ELF-1 (cell line): ENCODE results near the gene BNC2.
A peak's percentile ranks its signal among the peaks of the same experiment; 100 is the strongest.

ENCODE experiments used
- DNase-seq: peaks from one replicate; pipeline ENCODE4 v3.0.0-alpha.2; 2016; ENCODE audit warnings: low read depth, low spot score

Gene BNC2

GRCh38 chr9:16817514-16817913, 53.0 kb downstream of the BNC2 start:
- DNase-seq: no peak

- no peak for DNase-seq
Observed at GRCh38 chr9:16817002-16817401, 53.5 kb downstream of the BNC2 start.

DNA sequence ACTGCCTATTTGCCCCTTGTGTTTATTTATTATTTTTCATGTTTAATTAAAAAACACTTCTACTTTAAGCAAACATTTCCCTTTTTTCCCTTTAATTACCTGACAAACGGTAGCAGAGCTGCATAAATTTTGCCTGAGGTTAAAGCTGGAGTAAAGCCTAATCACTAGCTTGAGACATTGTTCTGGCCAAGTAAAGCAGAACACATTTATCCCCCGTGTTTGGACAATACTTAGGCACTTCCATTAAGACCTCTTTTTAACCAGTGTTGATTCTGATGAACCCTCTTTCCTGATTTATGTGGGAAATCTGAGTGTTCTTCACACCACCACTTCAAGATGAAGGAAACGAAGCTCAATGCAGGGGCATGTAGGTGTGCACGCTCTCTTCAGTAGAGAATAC, 54.5 kb downstream of the BNC2 start:
- no peak for DNase-seq

DNA sequence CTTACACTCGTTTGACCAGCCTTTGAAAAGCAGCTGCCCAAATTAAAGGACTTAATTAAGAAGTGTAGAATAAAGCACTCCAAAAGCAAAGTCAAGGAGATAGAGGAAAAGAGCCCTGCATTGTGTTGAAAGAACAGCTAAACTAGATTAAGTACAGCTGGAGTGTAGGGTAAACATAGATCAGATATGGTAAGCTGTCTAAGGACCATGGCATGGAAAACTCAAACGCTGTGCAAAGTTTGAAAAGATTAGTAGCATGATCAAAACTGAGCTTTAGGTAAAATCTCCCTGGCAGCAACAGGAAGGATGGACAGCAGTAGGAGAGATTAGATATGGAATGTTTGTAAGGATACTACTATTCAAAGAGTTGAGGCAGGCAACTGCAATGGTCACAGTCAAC, 55.4 kb downstream of the BNC2 start:
- DNase-seq: no peak

DNA sequence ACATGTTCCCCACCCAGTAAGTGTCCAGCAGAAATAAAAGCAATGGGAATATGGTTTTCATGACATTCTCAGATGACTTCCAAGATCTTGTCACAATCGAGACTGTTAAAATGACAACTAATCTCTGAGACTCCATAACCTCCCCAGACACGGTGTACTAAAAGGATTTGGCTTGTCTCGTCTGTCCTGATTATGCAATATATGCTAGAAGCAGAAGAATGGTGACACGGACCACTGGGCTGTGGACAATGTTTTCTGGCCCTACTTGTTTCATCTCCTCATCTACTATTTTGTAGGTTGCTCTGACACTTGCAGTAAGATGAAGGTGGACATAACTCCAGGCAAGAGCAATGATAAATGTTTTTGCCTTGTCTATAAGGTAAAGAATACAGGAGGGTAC, 56.6 kb downstream of the BNC2 start:
- no peak for DNase-seq

- no peak for DNase-seq
Observed at GRCh38 chr9:16811987-16812685, 58.3 kb downstream of the BNC2 start.

GRCh38 chr9:16809912-16810610, 60.4 kb downstream of the BNC2 start:
- DNase-seq: peak; percentile 94

GRCh38 chr9:16806674-16807073, 63.8 kb downstream of the BNC2 start:
- no peak for DNase-seq

GRCh38 chr9:16803648-16804047, 66.8 kb downstream of the BNC2 start:
- DNase-seq: no peak

GRCh38 chr9:16801871-16802466, 68.5 kb downstream of the BNC2 start:
- DNase-seq: no peak

GRCh38 chr9:16796304-16796825, 74.1 kb downstream of the BNC2 start:
- DNase-seq: no peak

DNA sequence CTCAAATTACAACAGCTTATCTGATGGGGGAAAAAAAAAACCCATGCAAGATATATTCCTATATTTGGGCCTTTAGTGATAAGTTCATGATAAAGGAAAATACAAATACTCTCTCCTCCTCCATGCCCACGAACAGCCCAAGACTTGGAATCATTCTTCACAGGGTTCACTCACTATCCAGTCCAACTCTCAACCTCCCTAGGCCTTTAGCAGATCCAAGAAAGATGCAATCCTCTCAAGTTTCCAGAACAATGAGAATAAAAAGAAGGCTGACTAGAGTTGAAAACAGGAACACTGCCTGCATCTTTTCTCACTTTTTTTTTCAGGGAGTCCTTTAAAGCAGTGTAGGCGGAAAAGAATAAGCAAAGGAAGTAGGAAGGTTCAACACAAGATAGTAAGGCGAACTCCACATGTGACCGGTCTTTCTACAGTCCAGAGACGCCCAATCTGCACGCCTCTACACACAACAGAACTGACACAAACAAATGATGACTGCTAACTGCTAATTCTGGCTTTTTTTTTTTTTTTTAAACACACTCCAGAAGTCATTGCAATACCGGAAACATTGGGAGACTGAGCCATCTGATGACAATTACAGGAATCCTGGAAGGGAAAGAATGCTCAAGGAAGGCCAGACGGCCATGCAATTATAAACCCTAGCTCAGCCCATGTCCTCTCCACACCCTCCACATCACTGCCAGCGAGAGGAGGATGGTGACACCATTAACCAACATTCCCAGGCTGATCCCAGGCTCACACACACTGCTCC, 75.4 kb downstream of the BNC2 start:
- DNase-seq: peak; percentile 42

DNA sequence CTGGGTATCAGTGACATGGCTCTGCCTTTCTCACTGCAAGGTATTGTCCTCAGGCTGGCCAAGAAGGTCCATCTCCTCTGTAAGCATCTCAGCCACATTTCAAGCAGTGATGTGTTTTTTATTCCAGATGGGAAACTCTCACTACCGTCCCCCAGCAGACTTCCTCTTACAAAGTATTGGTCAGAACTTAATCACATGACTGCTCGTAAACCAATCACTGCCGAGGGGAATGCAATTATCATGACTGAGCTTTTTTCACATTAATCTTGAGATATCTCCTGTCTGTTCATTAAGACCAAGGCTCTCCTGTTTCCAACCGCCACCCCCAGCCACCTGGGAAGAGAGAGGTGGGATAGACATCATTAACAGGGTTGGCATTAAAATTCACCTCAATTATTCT, 76.4 kb downstream of the BNC2 start:
- DNase-seq: no peak

- DNase-seq: no peak
Observed at GRCh38 chr9:16787724-16788123, 82.7 kb downstream of the BNC2 start.

DNA sequence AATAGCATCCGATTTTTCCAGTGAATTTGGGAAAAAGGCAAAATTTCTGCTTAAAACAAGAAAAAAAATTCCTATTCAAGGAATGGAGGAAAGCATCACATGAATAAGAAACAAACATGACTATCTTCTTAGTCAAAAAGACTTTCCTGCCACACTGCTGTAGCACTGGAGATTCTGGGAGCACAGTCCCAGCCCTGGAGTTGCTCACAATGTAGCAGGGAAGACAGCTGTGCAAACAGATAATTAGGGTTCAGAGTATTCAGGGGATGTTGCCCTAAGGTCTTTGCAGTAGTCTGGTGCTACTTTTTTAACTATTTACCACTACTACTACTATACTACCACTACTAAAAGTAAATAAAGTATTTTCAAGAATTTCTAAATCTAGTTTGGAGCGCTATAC, 86.5 kb downstream of the BNC2 start:
- no peak for DNase-seq

- DNase-seq: no peak
Observed at GRCh38 chr9:16782490-16782889, 88.0 kb downstream of the BNC2 start.

DNA sequence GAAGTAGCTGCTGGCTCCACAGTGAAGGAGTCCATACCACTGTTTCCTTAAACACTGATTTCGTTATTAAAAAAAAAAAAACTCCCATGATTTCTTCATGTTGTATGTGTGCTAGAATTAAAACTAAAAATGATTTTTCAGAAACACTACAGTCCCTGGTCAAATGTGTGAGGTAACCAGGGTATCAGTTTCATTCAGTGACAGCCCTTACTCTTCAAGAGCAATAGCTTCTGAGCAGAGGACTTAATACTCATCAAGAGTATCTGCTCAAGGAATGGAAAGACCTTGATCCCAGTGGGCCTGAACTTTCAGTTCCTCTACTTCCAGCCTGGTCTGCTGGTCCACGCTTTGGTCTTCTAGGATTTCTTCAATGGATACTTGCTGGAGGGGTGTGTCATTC, 95.1 kb downstream of the BNC2 start:
- DNase-seq: no peak

GRCh38 chr9:16773617-16774016, 96.9 kb downstream of the BNC2 start:
- DNase-seq: no peak

- no peak for DNase-seq
Observed at GRCh38 chr9:16773116-16773515, 97.4 kb downstream of the BNC2 start.

DNA sequence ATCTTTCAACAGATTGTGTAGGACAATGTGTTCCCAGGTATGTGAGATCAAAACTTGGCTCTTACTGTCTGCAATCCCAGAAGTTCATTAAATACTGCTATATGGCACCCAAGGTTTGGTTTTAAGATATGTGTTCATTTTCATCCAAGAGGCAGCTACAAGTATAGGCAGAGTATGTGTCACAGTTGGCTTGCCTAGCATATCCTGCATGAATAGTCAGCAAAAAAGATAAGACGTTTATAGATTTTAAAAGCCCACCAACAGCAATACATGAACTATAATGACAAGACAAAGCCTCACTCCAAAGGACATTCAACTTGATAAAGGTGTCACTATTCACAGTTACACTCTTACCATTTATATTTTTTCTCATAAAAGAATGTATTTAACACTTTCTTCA, 99.1 kb downstream of the BNC2 start:
- DNase-seq: no peak

- no peak for DNase-seq
Observed at GRCh38 chr9:16769291-16769690, 101.2 kb downstream of the BNC2 start.

DNA sequence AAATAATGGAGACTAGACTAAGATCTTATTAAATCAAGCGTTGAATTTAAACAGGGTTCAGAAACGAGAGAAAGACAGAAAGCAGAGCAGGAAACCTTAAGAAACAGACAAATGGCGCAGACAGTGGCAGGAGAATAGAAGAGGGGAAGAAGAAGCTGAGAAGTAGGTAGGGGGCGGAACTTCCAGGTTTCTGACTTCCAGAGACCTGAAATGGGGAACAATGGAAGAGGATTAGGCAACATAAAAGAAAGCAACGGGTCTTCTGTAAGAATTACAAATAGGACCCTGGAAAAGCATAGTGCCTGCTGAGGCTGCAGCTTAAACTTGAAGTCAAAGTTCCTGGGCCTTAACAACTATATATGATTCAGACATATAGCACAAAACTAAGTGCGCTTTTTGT, 101.7 kb downstream of the BNC2 start:
- DNase-seq: peak; percentile 10
